ENCODE results near the gene GALNT12. TPM values are rescaled to one million over a fixed set of nuclear protein-coding genes. Genes with fewer than 3 reads are reported as not detected.

Gene GALNT12
- total RNA-seq, 1 donor from 2014 or later = 11.1 TPM

DNA sequence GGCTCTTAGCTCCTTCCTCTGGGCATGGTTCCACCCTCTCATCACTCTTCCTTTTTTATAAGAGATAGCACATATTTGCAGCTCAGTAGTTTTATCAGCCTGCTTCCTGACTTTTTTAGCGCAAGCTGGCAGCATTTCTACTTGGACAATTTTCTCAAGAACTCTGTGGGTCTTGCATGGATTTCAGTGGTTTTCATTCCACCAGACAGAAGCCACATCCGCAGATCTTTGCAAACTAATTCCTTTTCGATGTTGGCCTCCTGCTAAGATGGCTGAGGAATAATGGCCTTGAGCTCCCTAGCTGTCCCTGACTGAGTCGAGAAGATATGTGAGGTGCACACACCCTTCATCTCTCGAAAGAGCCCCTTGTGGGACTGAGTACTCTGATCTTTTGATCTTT, 49.5 kb downstream of the GALNT12 start:
- DNase-seq (ENCODE audit: low spot score) = peak; percentile 96

DNA sequence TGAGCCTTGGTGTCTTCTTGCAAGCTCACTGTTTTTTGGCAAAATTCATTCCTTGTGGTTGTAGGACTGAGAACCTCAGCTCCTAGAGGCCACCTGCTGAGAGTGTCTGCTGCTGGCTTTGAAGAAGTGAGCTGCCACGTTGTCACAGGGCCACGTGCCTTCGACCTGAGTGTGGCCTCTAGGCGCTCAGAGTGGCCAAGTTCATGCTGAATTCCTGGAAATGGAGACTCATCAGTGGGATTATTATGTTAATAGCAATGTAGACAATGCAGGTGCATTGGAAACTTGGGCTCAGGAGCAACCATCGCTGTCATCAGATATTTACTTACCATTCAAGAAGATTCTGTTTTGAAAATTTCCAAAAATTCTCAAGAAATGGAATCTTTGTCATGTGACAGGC, 52.5 kb downstream of the GALNT12 start:
- no peak for DNase-seq (ENCODE audit: low spot score)

DNA sequence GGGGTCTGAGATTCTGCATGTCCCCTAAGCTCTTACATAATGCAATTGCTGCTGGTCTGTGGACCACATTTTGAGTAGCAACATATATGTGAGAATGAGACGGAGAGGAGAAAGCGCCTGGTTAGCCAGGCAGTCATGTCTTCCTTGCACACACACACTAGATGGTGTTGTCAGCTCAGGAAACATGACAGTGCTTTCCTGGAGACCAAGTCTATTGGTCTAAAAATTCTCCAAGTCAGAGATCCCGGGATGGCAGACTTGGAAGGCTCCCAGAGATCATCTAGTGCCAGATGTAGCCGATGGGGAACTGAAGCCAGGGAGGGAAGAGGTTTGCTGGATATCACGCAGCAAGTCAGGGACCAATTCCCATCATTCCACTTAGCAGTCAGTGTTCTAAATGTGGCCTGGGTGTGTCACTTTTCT, 53.4 kb downstream of the GALNT12 start:
- peak; percentile 98 for DNase-seq (ENCODE audit: low spot score)

DNA sequence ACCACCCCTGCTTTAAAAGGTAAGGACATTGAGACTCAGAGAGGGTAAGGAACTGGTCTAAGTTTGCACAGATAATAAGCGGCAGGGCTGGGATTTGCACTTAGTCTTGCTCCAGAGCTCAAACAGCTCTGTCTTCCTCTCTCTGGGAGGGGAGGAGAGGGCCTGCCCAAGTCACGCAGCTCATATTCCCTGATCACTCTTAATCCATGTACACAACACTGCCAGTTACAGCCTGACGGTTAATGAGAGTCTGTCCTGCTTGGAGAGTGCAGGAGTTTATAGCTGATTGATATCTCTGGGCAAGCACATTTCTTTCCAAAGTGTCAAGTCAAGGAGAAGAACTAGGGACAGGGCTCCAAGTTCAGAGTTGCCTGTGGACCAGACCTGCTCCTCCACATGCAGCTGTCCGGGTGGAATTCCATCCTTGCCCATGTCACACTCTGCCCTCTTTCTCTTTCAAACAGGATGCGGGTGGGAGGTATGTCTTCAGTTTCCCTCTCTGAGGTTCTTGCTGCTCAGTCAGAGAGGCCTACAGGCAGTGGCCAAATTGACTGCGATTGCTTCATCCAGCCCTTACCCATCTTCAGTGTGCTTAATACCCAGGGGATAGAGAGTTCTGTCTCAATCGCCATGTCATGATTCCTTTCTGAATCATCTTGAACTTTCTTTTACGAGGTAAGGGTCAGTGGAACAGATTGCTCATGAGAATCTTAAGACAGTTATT, 54.5 kb downstream of the GALNT12 start:
- DNase-seq (ENCODE audit: low spot score) = peak; percentile 96

DNA sequence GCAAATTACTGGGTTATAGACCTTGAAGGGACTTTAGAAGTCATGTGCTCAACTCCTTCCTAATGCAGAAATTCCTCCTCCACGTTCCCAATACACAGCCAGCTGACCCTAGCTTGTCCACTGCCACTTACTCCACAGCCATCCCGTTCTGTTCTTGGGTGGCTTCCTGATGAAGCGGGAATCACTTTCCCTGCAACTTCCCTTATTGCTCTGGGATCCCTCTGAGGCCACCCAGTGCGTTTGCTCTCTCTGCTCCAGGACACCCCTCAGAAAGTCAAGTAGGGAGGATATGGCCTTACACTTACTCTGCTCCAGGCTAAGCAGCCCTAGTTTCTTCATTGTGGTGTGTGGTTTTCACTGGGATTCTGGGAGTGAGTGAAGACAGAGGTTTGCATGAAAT, 55.5 kb downstream of the GALNT12 start:
- peak; percentile 37 for DNase-seq (ENCODE audit: low spot score)

DNA sequence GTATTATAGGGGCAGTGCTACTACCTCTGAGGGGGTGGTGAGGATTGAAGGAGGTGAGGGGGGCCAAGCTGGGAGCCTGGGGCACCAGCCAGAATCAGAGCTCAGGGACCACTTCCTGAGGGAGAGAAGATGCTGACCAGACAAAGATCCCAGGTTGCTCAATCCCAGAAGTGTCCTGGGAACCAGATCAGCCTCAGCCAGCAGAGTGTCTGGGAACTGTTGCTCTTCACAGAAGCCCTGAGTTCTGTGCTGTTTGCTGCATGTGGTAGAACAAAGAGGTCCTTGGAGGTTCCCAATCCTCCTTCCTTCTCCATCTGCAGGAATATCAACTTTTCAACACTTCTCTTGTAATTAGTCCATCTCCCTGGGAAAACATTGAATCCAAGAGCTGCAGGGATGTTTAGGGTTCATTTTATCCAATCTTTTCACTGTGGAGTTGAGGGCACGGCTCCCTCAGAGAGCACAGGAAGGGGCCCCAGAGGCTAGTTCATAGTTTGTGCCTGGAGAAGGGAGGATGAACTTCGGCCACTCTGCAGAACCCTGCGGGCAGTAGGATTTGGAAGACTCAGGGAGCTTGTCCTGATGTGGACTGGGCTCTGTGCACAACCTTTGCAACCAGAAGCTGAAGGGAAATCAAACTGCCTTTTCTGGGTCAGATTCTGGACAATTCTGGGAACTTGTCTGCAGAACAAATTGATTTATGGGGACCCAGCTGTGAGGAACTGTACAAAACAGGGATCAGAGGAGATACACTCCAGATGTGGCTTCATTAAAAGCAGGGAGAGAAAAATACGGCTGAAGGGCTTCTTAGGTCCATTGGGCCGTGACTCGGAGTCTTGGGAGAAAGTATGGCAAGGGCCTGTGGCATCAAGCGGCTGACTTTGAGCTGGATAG, 57.1 kb downstream of the GALNT12 start:
- peak; percentile 84 for DNase-seq (ENCODE audit: low spot score)

DNA sequence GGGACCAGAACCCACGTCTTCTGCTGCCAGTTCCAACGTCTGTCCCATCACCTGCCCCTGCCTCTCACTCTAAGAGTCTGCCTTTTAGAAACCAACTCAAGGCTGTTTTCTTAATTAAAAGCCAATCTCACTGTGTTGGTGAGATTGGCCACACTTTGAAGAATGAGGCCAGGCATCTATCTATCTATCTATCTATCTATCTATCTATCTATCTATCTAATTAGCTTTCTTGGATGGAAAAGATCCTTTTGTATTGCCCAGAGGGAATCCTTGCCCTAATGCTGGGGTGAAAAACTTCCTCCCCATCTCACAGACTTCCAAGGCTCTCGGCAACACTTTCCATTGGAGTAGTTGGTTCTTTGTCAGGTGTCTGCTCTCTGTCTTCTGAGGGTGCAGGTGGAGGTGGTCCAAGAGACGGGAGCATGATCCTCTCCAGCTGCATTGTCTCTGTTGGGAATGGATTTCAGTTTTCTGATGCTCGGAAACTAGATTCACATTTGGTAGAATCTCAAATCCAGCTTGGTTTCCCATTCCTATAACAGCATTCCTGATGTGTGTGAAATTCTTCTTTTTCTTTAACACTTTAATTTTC, 57.9 kb downstream of the GALNT12 start:
- no peak for DNase-seq (ENCODE audit: low spot score)

DNA sequence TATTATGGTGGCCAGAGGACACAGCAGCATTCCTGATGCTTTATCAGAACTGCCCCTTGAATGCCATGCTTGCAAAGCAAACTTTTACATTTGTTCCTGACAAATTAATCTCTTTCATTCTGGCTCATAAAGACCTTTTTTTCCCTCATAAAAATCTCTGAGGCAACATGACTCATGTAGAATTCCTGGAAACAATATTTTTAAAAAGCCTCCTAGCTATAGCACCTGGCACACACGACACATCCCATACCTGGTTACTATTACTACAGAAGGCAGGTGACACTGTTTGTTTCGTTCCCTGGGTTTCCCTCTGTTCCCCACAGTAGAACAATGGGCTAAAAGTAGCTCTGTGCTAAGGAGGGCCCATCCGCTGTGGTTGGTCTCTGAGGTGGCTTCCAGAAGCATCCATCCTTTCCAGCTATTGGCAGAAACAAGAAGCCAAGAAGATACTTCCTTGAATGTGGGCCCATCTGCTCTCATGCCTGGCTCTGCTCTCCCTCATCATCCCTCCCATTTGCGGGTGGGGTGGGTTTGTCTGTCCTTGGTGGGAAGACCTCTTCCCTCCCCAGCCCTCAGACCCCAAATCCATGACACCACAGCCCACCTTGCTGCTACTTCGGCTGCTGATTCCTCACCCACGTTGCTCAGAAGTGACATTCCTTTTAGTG, 59.1 kb downstream of the GALNT12 start:
- DNase-seq (ENCODE audit: low spot score) = no peak

DNA sequence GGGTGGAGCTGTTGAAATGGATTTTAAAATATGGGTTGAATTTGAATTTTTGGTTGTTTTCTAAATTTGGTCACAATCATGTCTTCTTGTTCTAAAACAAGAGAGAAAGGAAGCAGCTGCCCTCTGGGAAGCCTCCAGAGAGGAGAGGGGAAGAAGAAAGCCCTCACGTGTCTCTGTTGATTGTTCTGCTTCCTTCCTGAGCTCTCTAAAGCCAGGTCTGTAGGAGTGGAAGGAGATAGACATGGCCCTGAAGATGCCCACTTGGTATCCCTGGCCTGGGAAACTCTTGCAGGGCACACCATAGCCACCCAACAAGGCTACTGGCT, 59.6 kb downstream of the GALNT12 start:
- no peak for DNase-seq (ENCODE audit: low spot score)

DNA sequence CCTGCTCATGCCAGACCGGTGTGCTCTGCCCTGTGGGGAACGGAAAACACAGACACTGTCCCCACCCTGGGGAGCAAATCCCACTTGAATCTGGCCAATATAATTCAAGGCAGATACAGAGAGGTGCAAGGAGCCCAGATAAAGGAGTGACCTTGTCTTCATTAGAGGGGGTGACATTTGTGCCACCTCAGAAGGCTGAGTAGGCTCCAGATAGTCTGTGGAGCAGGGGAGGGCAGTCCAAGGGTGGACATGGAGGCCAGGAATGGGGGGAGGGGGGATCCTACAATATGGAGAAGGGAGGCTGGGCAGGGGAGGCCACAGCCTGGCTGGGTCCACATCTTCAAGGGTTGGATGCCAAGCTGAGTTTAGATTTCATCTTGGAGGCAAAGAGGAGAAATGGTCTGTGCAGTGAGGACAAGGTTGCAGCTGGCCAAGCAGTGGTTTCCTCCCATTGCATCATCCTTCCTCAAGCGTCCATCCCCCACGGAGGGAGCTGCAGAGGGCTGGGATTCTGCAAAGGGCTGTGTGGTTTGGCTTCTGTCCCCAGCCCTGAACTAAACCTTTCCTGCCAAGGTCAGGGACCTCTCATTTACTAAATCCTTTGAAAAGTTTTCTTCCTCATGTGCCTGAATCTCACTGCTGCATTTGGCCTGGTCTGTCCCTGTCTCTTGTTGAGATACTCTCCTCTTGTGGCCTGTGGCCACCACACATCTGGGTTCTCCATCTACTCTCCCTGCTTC, 60.1 kb downstream of the GALNT12 start:
- peak; percentile 77 for DNase-seq (ENCODE audit: low spot score)

DNA sequence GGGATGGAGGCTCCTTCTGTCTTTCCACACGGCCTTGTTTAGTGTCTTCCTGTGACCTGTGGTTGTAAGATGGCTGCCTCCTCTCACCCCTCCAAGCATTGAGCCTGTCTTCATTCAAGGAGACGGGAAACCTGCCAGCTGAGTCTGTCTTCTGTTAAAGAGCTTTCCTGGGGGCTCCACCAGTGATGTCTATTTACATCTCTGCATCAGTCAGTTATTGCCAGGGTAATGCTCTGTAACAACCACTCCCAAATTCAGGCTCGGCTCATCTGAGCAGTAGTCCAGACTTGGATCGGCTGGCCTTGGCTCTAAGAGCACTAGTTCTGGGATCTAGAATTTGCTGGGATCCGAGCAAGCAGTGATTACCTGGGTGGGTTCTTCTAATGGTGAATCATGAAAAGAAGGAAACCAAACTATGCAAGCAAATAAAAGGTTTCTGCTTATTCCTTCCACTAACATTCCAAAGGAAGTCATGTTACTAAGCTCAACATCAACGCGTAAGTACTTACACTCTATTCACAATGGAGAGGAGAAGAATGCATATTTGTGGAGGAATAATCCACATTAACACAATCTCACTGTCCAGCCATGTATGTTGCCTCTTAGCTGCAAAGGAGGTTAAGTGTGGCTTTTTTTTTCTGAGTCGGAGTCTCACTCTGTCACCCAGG, 61.7 kb downstream of the GALNT12 start:
- DNase-seq (ENCODE audit: low spot score) = no peak

DNA sequence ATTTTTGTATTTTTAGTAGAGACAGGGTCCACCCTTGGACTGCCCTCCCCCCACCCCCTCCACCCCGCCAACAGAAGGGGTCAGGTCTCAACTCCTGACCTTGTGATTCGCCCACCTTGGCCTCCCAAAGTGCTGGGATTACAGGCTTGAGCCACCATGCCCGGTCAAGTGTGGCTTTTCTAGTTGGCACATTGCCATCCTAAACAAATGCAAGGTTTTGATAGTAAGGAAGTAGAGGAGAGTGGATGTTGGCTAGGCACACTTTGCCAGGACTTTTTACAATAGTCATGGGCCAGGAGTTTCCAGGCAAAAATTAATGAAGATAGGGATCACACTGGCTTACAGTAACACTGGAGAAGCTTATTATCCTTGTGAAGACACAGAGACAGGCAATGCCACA, 62.4 kb downstream of the GALNT12 start:
- DNase-seq (ENCODE audit: low spot score) = no peak

DNA sequence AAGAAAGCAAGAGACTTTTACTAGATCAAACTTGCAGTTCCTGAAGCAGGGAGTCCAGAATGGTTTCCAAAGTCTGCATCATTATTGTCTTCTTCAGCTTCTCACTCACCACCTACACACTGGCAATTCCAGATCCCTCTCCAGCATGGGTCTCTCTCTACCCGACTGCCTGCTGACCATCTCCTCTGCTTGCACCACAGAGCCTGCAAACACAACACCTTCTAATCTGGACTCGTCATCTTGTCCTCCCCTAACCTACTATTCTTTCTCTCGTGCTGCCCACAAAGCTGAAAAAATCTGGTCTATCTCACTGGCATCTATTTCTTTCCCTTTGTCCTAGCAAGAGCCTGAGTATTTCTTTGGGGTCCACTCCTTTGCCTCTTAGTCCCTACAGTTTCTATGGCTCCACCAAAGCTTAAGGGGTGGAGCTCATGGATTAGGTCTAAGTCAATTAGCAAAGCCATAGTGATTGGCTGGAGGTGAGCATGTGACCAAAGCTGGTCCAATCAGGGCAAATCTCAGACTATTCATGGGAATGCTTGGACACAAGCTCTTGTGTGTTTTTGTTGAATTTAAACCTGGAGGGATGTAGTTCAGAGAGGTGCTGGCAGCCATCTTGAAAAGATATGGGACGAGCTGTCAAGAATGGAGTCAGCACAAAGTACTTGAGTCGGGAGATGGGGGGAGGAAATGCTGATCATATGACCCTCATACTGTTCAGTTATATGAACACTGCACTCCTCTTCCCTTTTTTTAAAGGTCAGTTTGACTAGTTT, 63.5 kb downstream of the GALNT12 start:
- no peak for DNase-seq (ENCODE audit: low spot score)

DNA sequence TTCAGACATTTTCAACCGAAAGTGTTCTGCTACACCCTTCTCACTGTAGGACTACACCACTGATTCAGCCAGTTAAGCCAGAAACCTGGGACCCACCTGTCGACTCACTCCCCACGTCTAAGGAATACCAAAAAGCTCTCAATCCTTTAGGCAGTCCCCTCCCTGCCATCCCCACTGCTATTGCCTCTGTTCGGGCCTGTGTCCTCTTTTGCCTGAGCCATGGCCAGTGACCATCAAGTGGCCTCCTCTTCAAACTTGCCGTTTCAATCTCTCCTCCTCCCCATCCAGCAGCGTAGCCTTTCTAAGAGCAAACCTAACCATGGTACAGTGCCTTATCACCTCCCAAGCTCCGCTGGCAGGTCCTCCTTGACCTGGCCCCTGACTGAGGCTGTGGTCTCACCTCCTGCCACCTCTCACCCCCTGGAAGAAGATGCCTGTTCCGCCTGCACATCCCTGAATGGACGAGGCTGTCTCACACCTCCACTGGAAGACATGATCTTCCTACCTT, 64.1 kb downstream of the GALNT12 start:
- DNase-seq (ENCODE audit: low spot score) = no peak

DNA sequence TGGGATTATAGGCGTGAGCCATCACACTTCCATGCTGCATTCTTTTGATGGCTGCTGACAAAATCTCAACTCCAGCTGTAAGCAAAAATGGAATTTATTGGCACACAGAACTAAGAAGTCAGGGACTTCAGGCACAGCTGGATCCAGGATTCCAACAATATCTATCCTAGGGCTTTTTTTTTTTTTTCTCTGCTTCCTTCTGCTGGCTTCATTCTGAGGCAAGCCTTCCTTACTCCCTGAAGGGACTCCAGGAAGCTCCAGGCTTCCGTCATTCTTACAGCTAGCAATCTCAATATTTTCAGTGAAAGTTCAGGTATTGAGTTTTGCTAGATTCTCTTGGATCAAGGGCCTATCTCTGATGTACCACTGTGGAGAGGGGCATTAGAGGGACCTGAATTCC, 66.1 kb downstream of the GALNT12 start:
- DNase-seq (ENCODE audit: low spot score) = no peak

DNA sequence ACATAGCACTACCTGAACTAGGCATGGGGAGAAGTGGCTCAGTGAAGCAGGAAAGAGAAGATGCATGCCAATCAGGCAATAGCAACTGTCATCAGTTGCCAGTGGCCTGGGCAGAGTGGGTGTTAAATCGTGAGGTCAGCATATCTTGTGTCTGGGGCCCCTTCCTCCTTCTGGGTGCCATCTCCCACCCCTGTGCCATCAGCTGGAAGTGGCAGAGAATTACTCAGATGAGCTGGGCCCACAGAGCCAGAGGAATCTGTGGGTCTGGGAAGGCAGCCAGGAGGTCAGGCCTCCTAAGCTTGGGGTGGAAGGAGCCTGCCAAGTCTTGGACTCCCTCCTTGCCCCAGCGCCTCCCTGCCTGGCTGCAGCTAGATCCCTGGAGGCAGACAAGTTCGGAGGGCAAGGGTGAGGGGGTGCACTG, 66.5 kb downstream of the GALNT12 start:
- DNase-seq (ENCODE audit: low spot score) = peak; percentile 80

DNA sequence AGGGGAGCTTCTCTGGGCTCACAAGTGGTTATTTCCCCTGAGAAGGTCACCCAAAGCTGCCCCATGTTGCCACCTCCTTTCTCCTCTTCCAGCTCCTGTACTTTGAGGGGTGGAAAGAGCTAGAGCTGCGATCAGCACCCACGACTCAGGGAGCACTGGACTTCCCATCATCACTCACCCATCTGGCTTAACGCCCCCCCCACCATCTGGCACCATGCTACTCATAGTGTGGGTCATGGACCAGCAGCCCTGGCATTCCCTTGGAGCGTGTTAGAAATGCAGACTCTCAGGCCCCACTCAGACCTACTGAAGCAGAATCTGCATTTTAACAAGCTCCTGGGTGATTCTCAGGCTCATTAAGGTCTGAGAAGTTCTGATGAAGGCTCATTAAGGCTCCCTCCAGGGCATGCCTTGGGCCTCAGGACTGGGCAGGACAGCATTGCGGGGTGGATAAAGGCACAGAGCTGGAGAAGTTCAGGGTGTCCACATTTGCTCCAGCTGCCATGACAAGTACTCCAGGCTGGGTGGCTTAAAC, 67.3 kb downstream of the GALNT12 start:
- no peak for DNase-seq (ENCODE audit: low spot score)

DNA sequence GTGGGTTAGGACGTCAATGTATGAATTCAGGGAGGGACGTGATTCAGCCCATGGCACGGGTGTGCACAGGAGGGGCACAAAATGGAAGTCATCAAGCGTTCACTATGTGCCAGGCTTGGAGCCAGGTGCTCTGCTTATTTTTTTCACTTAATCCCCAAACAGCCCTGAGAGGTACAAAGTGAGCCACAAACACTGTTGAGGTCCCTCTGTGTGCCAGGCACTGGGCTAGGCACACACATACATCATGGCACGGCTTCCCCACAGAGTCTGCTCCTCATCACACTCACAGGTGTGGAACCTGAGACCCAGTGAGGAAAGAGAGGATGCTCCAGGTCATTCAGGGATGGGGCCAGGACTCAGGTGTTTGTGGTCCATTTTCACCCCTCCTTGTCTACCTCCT, 68.1 kb downstream of the GALNT12 start:
- DNase-seq (ENCODE audit: low spot score) = no peak

DNA sequence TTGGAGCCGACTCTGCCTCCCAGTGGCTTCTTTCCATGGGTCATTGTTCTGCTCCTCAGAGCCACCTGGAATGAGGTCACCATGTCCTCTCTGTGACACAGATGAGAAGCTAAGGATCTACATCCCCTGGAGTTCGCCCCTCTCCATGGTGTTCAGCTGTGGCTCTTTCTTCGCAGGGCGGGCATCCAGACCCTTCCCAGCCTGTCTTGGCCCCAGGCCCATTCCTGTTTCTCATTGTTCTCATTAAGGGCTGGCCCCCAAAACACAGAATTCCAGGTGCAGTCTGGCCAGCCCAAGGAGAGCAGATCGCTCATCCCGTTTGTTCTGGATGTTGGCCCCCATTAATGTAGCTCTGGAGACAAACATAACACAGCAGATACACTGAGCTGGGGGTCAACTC, 69.8 kb downstream of the GALNT12 start:
- DNase-seq (ENCODE audit: low spot score) = no peak
